Liver (tissue), 3 donors: Measurements from ENCODE around the gene CELF3.
"Not testable (repeated sequence)": the region's sequence is repeated elsewhere in the genome, so short reads cannot be mapped to it uniquely, and the experiment has no call there.

ENCODE experiments used
- CTCF ChIP-seq: fragments of 150-350 bp; IDR thresholded peaks from 2 replicates; pipeline ENCODE4 v1.5.1; 2017; ENCODE audit warnings: improper control_type of control experiment, low read depth, low read length; ENCODE audit not compliant: missing input control
- EGR1 ChIP-seq, 2 donors: IDR thresholded peaks; 2 replicates each; pipeline ENCODE4 v1.6.1; 2016 to 2018; ENCODE audit warnings: antibody characterized with exemption in 2 of 2, low read depth in 2 of 2
- FOXA2 ChIP-seq: IDR thresholded peaks from 2 replicates; pipeline ENCODE4 v1.6.1; 2016; ENCODE audit warnings: antibody characterized with exemption
- GABPA ChIP-seq, 2 donors: IDR thresholded peaks in 1 of 2; conservative IDR thresholded peaks in 1 of 2; 2 replicates each; pipeline ENCODE4 v1.6.1; 2016; ENCODE audit warnings: antibody characterized with exemption in 2 of 2, mild to moderate bottlenecking in 1 of 2, moderate library complexity in 1 of 2
- NR2F2 ChIP-seq: IDR thresholded peaks from 2 replicates; pipeline ENCODE4 v1.6.1; 2016; ENCODE audit warnings: antibody characterized with exemption
- RAD21 ChIP-seq, 2 donors: IDR thresholded peaks; 2 replicates each; pipeline ENCODE4 v1.6.1; 2016; ENCODE audit warnings: antibody characterized with exemption in 2 of 2, mild to moderate bottlenecking in 2 of 2
- REST ChIP-seq: IDR thresholded peaks from 2 replicates; pipeline ENCODE4 v1.6.1; 2016; ENCODE audit warnings: antibody characterized with exemption, mild to moderate bottlenecking
- YY1 ChIP-seq: IDR thresholded peaks from 2 replicates; pipeline ENCODE4 v1.6.1; 2016; ENCODE audit warnings: antibody characterized with exemption, mild to moderate bottlenecking
- TF ChIP-seq, protein P1 (sequence below): IDR thresholded peaks from 2 replicates; pipeline ENCODE4 v1.6.1; 2016; ENCODE audit warnings: antibody characterized with exemption
- TF ChIP-seq, protein P2 (sequence below): IDR thresholded peaks from 2 replicates; pipeline ENCODE4 v1.6.1; 2016; ENCODE audit warnings: antibody characterized with exemption
- donor health status: healthy.
- donor health status: healthy.

DNA sequence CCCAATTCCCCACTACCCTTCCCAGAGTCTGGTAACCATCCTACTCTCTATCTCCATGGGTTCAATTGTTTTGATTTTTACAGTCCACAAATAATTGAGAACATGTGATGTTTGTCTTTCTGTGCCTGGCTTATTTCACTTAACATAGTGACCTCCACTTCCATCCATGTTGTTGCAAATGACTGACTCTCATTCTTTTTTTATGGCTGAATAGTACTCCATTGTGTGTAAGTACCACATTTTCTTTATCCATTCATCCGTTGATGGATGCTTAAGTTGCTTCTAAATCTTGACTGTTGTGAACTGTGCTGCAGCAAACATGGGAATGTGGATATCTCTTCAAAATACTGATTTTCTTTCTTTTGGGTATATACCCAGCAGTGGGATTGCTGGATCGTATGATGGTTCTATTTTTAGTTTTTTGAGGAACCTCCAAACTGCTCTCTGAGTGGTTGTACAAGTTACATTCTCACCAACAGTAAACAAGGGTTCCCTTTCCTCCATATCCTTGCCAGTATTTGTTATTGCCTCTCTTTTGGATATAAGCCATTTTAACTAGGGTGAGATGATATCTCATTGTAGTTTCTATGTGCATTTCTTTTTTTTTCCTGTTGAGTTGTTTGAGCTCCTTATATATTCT is 46.4 kb downstream of the CELF3 start:
- TF ChIP-seq CTCF; EGR1 (IDR thresholded peaks at IDR 0.05; ENCODE audit: low read depth in 2 of 2); FOXA2; REST; RAD21 (IDR thresholded peaks at IDR 0.05); NR2F2; GABPA (IDR thresholded peaks at IDR 0.05 in 1 of 2, conservative IDR thresholded peaks at IDR 0.05 in 1 of 2); YY1: not testable (repeated sequence)
- TF ChIP-seq, protein P1, sequence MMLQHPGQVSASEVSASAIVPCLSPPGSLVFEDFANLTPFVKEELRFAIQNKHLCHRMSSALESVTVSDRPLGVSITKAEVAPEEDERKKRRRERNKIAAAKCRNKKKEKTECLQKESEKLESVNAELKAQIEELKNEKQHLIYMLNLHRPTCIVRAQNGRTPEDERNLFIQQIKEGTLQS, result not testable (repeated sequence)
- TF ChIP-seq, protein P2, sequence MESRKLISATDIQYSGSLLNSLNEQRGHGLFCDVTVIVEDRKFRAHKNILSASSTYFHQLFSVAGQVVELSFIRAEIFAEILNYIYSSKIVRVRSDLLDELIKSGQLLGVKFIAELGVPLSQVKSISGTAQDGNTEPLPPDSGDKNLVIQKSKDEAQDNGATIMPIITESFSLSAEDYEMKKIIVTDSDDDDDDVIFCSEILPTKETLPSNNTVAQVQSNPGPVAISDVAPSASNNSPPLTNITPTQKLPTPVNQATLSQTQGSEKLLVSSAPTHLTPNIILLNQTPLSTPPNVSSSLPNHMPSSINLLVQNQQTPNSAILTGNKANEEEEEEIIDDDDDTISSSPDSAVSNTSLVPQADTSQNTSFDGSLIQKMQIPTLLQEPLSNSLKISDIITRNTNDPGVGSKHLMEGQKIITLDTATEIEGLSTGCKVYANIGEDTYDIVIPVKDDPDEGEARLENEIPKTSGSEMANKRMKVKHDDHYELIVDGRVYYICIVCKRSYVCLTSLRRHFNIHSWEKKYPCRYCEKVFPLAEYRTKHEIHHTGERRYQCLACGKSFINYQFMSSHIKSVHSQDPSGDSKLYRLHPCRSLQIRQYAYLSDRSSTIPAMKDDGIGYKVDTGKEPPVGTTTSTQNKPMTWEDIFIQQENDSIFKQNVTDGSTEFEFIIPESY, result not testable (repeated sequence)
